ENCODE measurements around the gene ITGA2B.
"Not testable (repeated sequence)": the region's sequence is repeated elsewhere in the genome, so short reads cannot be mapped to it uniquely, and the experiment has no call there.

ITGA2B gene

GRCh38 chr17:44389281-44389680 is at the start of gene ITGA2B:
TSS of gene ITGA2B (minus strand) at chr17:44389649. CDS start at chr17:44389473, 176 bp downstream.
- no peak for DNase-seq

- DNase-seq = no peak
Observed at GRCh38 chr17:44439168-44439567, 49.7 kb upstream of the ITGA2B start.

DNA sequence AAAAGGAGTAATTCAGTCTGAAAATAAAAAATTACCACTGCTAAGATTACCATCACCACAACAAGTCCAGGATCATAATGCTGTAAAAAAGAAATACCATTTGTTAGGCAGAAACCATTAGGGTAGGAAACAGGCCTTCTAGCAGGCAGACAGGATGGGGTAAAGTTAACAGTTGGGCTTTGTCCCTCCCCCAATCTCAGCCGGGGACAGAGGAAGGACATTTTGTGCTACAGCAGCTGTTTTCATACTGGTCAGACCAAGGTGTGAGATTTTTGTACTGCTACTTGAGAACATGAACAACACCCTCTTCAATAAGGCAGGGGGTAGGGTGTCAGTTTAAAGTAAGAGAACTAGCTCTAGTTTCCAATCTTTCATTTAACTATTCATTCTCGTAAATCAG is 49.2 kb upstream of the ITGA2B start:
- no peak for DNase-seq

- no peak for DNase-seq
Observed at GRCh38 chr17:44436336-44436735, 46.9 kb upstream of the ITGA2B start.

DNA sequence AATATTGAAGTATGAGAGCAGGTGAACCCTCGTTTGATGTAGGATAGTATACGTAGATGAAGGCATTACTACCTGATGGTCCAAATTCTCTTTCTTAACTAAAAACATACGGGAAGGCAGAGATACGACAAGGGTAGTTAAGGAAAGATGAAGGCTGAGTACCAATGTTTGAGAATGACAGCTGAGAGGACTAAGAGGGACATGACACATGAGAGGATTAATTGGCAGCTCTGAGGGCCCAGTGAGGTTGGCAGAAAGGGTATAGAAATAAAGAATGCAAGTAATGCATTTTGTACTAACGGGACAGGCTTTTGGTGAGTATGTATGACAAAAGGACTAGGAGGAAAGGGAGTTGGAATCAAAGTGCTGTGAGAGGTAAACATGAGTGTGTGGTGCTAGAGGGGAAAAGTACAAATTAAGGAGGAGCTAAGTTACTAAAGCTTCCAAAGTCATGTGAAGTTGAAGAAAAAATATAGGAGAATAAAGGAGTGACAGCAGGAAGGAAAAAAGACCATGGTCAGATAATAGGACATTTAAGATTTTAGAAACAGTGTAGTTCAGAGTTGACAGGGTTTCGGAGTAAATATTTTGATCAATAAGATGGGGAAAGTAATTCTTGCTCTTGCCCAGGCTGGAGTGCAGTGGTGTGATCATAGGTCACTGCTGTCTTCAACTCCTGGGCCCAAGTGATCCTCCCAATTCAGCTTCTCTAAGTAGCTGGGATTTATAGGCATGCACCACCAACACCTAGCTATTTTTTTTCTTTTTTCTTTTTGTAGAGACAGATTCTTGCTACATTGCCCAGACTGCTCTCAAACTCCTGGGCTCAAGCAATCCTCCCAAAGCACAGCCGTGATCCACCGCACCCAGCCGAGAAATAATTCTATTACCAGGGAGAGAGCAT is 43.1 kb upstream of the ITGA2B start:
- DNase-seq = no peak

GRCh38 chr17:44424828-44425461 is 35.5 kb upstream of the ITGA2B start:
- no peak for DNase-seq

- DNase-seq = no peak
Observed at GRCh38 chr17:44417553-44417952, 28.1 kb upstream of the ITGA2B start.

GRCh38 chr17:44416558-44417289 is 27.3 kb upstream of the ITGA2B start:
- no peak for DNase-seq

DNA sequence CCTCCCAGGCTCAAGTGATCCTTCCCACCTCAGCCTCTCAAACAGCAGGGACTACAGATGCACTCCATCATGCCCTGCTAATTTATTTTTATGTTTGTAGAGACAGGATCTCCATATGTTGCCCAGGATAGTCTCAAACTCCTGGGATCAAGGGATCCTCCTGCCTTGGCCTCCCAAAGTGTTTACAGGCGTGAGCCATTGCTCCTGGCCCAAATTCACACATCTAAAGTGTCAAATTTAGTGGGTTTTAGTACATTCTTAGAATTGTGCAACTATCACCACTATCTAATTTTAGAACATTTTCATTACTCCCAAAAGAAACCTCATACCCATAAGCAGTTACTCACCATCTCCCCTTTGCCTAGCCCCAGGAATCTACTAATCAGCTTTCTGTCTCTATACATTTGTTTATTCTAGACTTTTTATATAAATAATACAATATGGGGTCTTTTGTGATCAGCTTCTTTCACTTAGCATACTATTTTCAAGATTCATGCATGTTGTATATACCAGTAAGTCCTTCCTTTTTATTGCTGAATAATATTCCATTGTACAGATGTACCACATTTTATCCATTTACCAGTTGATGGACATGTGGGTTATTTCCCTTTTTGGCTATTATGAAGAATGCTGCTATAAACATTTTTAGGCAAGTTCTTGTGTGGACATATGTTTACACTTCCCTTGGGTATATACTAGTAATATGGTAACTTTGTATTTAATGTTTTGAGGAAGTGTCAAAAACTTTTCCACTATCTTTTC is 25.1 kb upstream of the ITGA2B start:
- DNase-seq = no peak

GRCh38 chr17:44409309-44410028 is 20.0 kb upstream of the ITGA2B start:
- no peak for DNase-seq

GRCh38 chr17:44408786-44409185 is 19.3 kb upstream of the ITGA2B start:
- no peak for DNase-seq

- no peak for DNase-seq
Observed at GRCh38 chr17:44402564-44403172, 13.2 kb upstream of the ITGA2B start.

GRCh38 chr17:44400226-44400847 is 10.9 kb upstream of the ITGA2B start:
- no peak for DNase-seq

- no peak for DNase-seq
Observed at GRCh38 chr17:44398692-44399691, 9.5 kb upstream of the ITGA2B start.

DNA sequence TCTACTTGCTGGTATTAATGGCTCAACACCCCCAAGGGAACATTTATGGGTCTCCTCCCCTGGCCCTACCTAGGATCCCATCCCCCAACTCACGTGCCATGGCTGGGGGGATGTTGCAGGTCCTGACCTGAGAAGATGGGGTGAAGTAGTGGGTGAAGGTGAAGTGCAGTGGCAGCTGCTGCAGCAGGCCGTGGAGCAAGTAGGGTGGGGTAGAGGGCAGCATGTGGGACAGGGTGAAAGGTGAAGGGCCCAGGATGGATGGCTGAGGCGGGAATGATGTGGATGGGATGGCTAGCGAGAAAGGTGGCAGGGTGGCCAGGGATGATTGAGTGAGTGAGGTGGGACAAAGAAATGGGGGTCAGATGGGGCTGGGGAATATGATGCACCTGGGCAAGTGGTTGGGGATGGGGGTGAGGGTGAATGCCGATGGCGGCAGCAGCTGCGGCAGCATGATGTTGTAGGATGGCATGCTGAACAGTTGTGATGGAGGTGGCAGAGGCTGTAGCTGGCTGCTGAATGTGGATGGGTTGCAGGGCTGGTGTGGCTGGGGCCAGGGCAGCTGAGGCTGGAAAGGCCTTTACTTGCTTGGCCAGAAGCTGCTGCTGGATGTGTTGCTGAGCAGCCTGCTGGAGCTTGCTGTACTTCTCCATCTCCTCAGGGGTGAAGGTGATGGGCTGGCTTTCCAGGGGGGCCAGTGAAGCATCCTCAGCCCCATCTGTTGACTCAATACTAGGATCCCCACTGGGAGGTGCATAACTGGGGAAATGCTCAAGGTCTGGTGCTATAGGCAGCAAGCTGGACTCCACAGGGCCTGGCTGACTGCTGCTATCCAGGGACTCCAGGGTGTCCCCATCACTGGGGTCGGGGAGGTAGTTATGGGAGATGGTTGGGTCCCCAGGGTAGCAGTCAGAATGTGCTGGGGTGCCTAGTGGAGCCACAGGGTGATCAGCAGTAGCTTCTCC is 8.3 kb upstream of the ITGA2B start:
- no peak for DNase-seq

DNA sequence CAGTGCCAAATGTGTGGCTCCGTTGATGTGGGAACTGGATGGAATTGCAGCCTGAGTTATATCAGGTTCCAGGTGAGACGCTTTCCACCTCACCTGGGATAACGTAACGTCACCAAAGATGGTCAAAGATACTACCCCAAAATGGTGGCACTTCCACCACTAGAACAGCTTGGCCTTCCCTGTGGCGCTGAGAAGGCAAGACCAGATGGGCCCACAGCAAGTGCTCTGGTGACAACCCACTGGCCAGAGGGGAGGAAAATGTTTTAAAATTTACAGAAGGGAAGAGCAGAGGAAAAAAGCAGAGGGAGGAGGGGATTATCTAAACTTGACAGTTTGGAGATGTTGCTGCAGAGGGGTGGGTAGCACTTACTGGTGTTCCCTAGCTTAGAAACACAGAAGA is 7.5 kb upstream of the ITGA2B start:
- DNase-seq = no peak

DNA sequence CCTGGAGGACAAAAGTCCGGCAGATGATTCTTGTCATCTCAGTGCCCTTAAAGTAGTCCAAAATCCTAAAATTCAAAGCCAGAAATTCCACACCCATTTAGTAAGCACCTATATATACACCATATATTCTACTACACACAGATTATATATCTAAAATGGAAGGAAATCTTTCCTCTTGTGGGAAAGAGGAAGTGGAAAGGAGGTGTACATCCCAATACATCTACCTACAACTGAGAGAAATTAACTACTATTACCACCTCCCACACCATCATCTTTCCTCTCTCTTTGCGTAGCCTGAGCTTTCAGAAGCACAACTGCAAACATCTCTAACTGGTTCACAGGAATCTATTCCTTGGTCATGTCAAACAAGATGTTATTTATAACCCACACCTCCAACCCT is 5.4 kb upstream of the ITGA2B start:
- DNase-seq = no peak

DNA sequence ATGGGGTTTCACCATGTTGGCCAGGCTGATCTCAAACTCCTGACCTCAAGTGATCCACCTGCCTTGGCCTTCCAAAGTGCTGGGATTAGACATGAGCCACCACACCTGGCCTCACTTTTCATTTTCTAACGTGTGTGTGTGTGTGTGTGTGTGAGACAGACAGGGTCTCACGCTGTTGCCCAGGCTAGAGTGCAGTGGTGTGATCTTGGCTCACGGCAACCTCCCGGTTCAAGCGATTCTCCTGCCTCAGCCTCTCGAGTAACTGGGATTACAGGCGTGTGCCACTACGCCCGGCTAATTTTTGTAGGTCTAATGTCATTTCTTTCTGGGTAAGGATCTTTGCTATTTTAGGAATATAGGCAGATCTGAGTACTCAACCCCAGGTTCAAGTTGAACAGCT is 4.7 kb upstream of the ITGA2B start:
- DNase-seq = not testable (repeated sequence)

Data from NCI-H1092 treated with DMSO at 0.1 percent for 48 hours (cell line).